ENCODE data around the gene MRPS7.

DNA sequence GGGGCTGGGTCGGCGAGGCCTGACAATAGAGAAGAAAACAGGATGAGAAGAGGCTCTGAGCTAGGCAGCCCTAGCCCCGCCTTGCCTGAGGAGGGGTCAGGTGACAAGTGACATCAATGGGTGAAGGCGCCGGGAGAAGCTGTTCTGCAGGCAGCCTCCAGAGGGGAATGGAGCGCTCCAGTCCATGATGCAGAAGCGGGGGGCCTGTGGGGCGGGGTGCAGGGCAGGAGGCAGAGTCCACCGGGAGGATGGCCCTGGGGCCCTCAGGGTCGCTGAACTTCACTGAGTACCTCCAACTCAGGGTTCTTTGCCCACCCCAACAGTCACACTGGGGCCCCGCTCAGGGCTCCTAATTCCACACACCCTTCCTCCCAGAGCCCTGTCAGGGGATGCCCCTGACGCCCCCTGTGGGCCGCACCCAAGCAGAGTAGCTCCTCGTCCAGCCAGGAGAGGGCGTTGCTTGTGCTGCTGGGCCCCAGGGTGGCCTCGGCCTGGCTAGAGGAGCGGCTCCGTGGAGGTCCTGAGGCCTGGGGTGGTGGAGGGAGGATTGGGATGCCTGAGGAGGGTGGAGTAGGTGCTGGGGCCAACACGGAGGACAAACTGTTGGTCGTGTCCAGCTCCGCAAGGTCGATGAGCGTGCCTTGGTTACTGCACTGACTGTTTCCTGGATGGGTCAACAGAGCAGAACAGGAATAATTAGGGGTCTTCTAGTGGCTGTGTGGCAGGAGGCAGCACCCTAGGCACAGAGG, 21.1 kb upstream of the MRPS7 start:
- TF ChIP-seq ARNTL (CRISPR knock-in tag; IDR thresholded peaks at IDR 0.05; ENCODE audit: borderline replicate concordance, low read depth) = no peak
- no peak for TF ChIP-seq ZFP30 (CRISPR knock-in tag; IDR thresholded peaks at IDR 0.05)
- no peak for TF ChIP-seq ZNF8 (CRISPR knock-in tag; IDR thresholded peaks at IDR 0.05)
- no peak for TF ChIP-seq RARB (CRISPR knock-in tag; IDR thresholded peaks at IDR 0.05)
- no peak for TF ChIP-seq TOX (CRISPR knock-in tag; IDR thresholded peaks at IDR 0.05; ENCODE audit: borderline replicate concordance)
- TF ChIP-seq GLIS3 (CRISPR knock-in tag; IDR thresholded peaks at IDR 0.05) = no peak
- no peak for TF ChIP-seq ZFP3 (CRISPR knock-in tag; IDR thresholded peaks at IDR 0.05)
- no peak for TF ChIP-seq PATZ1 (CRISPR knock-in tag; IDR thresholded peaks at IDR 0.05; ENCODE audit: borderline replicate concordance)
- no peak for TF ChIP-seq PPARA (CRISPR knock-in tag; IDR thresholded peaks at IDR 0.05; ENCODE audit: borderline replicate concordance)
- TF ChIP-seq TCF4 (CRISPR knock-in tag; IDR thresholded peaks at IDR 0.05; ENCODE audit: borderline replicate concordance) = no peak
- no peak for TF ChIP-seq SNAI2 (CRISPR knock-in tag; IDR thresholded peaks at IDR 0.05)
- no peak for TF ChIP-seq CSDC2 (CRISPR knock-in tag; IDR thresholded peaks at IDR 0.05)
- no peak for TF ChIP-seq ZNF565 (CRISPR knock-in tag; conservative IDR thresholded peaks at IDR 0.05; ENCODE audit: low read depth)

Measured in SK-N-SH treated with all-trans-retinoic acid at 6 μM for 48 hours (cell line).